Heart left ventricle (tissue), 16 donors: Measurements from ENCODE around the gene TSNAX. TPM values are rescaled to one million over a fixed set of nuclear protein-coding genes. Genes with fewer than 3 reads are reported as not detected.
A peak's percentile ranks its signal among the peaks of the same experiment; 100 is the strongest.

Experiments used
- ATAC-seq, 4 donors: fragments of 200-7000 bp; cut with Tn5 transposase; one replicate each; pipeline ENCODE4 v1.9.1; 2020 to 2022; ENCODE audit warnings: moderate library complexity in 4 of 4, mild to moderate bottlenecking in 3 of 4, moderate number of reproducible peaks in 1 of 4
- DNase-seq, 5 donors: peaks; one replicate each; pipeline ENCODE4 v3.0.0-alpha.2; 2020
- H3K27ac ChIP-seq, 12 donors: fragments of 200-600 bp; sonication (generic) in 4 of 12; one replicate each; pipeline versions ENCODE4 v1.5.0 to v1.8.0; 2016 to 2022; ENCODE audit warnings: mild to moderate bottlenecking in 2 of 12
- H3K27me3 ChIP-seq, 9 donors: fragments of 200-600 bp; sonication (generic) in 2 of 9; one replicate each; pipeline versions ENCODE4 v1.5.1 to v1.8.0; 2016 to 2022; ENCODE audit warnings: mild to moderate bottlenecking in 3 of 9
- H3K36me3 ChIP-seq, 9 donors: fragments of 200-600 bp; sonication (generic) in 2 of 9; one replicate each; pipeline versions ENCODE4 v1.5.0 to v1.8.0; 2018 to 2022; ENCODE audit warnings: mild to moderate bottlenecking in 2 of 9
- H3K4me1 ChIP-seq, 12 donors: fragments of 200-600 bp; sonication (generic) in 4 of 12; one replicate each; pipeline versions ENCODE4 v1.5.0 to v1.8.0; 2016 to 2022; ENCODE audit warnings: mild to moderate bottlenecking in 3 of 12
- H3K4me3 ChIP-seq, 12 donors: fragments of 200-600 bp; sonication (generic) in 4 of 12; one replicate each; pipeline versions ENCODE4 v1.5.0 to v1.8.0; 2017 to 2022; ENCODE audit warnings: mild to moderate bottlenecking in 9 of 12, moderate library complexity in 4 of 12
- H3K9me3 ChIP-seq, 12 donors: fragments of 200-600 bp; sonication (generic) in 4 of 12; one replicate each; pipeline versions ENCODE4 v1.5.0 to v1.8.0; 2016 to 2022; ENCODE audit warnings: mild to moderate bottlenecking in 1 of 12
- POLR2A ChIP-seq, 2 donors: fragments of 450-650 bp; IDR thresholded peaks; one replicate each; pipeline ENCODE4 v1.6.1; 2017; ENCODE audit warnings: antibody characterized with exemption in 2 of 2, mild to moderate bottlenecking in 2 of 2, moderate library complexity in 2 of 2
- WGBS, 4 donors: extraction: QIAGEN DNeasy Blood & Tissue Kit in 2 of 4; methylation state at CpG; one replicate each; pipeline versions ENCODE4 v1.1.5 to v1.1.7; 2013 to 2018; 5-methylcytosine and 5-hydroxymethylcytosine counted together
- intact Hi-C, 10 donors: fragments of 100-400 bp; cut with DNase I; formaldehyde crosslinking; loops; one replicate each; pipeline versions ENCODE4 v1.11.1 to v1.14.2; 2022
- polyA plus RNA-seq, 2 donors: library from polyadenylated mRNA; stranded (reverse); fragments of 200-250 nt; gene quantifications; one replicate each; pipeline ENCODE4 v1.2.3, GENCODE V29; 2013
- total RNA-seq, 9 donors: library from RNA; depleted of rRNA in 2 of 9; stranded (reverse); fragments of >200 nt in 2 of 9; fragmentation: NEBNext Ultra II Directional in 3 of 9; extraction: Animal tissue kit (Norgen Biotek cat#: 25700) in 3 of 9; gene quantifications; one replicate each; pipeline versions ENCODE4 v1.1.0 to v1.2.4, GENCODE V29; 2016 to 2023
- TF ChIP-seq, protein P1 (sequence below), 12 donors: fragments of 200-600 bp; sonication (generic) in 4 of 12; IDR thresholded peaks; one replicate each; pipeline versions ENCODE4 v1.5.0 to v1.8.0; 2018 to 2022; ENCODE audit warnings: antibody characterized with exemption in 12 of 12, mild to moderate bottlenecking in 5 of 12
- donor health status: ischemic (EF 13 %, LVEDD 7.1; RV severe dilation, severe dysfunction).
- donor health status: healthy with polysubstance abuse.
- donor health status: DM: no; HTN: yes; CAD: no.
- donor health status: DM: no; HTN: no; CAD: no.
- donor health status: ischemic (EF 25% LVEDD 6.9; RV normal size, moderate dysfunction).
- donor health status: ischemic (EF 25% LVEDD 5.7; RV mildly dilated, moderate dysfunction).
- donor health status: healthy.
- donor health status: DM: yes; HTN: yes; CAD: no.
- donor health status: ischemic (EF 35%, LVEDD 5.7; RV mildly dilated, moderate dysfunction).
- donor health status: nonischemic (EF 11% LVEDD 7.7; RV severe dilation, severe dysfunction).
- donor health status: DM: yes; HTN: yes; CAD: no.
- donor health status: PGD.
- donor health status: ischemic (EF 29% LVEDD 5.4; RV normal size, mild dysfunction).
- donor health status: nonischemic (EF 23%, LVEDD 6.1; RV moderate dilation, normal function).

Gene TSNAX
- total and polyA plus RNA-seq, 11 donors, result 9.7 to 43.5 (median 31.7) TPM

DNA sequence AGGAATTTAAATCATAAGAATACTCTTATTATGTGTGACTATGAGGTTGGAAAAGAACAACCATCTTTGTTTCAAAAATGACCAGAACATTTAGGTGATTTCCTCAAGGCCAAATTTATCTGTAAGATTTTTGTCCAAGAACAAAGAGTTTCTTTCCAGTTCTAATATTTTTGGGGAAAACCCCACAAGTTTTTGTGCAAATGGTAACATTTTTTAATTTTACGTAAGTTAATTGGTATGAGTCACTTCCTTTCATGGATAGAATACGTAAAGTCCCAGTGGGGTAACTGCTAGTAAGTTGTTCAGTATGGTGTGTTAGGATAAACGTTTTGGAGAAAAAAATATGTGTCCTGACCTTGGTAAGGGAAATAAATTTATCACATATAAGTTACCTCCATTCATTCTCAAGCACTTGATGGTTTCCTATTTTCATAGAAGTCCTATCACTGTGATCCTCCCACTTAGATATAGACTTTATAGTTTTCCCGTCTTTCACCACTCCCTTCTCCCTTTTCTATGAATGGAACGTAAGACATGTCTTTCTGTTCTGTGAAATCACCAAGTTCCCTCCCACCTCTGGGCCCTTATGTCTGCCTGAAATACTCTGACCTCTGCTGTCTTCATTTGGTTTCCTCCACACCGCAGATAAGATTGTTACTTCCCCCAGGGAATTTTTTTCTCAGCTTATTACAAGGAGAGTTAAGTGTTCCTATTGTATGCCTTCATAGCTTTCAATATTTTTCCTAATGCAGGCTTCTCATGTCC, 34.9 kb upstream of the TSNAX start:
- no peak overlapping the region for H3K27ac ChIP-seq
- H3K4me1 ChIP-seq, result peaks cover 0 to 15% (median 5%) of the 10 kb centered on the region in 12 donors
- H3K36me3 ChIP-seq, result no peaks in the 10 kb centered on the region
- H3K4me3 ChIP-seq, result no peak overlapping the region
- peaks cover 0 to 6% (median under 1%) of the 10 kb centered on the region in 12 donors for H3K9me3 ChIP-seq
- whole genome bisulfite sequencing, 4 donors, result 27 to 40% (median 33%) methylated on average over 6 of the region's 6 CpGs
- TF ChIP-seq, protein P1, sequence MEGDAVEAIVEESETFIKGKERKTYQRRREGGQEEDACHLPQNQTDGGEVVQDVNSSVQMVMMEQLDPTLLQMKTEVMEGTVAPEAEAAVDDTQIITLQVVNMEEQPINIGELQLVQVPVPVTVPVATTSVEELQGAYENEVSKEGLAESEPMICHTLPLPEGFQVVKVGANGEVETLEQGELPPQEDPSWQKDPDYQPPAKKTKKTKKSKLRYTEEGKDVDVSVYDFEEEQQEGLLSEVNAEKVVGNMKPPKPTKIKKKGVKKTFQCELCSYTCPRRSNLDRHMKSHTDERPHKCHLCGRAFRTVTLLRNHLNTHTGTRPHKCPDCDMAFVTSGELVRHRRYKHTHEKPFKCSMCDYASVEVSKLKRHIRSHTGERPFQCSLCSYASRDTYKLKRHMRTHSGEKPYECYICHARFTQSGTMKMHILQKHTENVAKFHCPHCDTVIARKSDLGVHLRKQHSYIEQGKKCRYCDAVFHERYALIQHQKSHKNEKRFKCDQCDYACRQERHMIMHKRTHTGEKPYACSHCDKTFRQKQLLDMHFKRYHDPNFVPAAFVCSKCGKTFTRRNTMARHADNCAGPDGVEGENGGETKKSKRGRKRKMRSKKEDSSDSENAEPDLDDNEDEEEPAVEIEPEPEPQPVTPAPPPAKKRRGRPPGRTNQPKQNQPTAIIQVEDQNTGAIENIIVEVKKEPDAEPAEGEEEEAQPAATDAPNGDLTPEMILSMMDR (IDR thresholded peaks at IDR 0.05), result no peak
- no peak for TF ChIP-seq POLR2A (IDR thresholded peaks at IDR 0.05)
- no peak for DNase-seq
- no peaks in the 10 kb centered on the region for H3K27me3 ChIP-seq
- intact Hi-C loops, result no loop called here
- peak in 1 of 4 donors; percentile 64 for ATAC-seq

DNA sequence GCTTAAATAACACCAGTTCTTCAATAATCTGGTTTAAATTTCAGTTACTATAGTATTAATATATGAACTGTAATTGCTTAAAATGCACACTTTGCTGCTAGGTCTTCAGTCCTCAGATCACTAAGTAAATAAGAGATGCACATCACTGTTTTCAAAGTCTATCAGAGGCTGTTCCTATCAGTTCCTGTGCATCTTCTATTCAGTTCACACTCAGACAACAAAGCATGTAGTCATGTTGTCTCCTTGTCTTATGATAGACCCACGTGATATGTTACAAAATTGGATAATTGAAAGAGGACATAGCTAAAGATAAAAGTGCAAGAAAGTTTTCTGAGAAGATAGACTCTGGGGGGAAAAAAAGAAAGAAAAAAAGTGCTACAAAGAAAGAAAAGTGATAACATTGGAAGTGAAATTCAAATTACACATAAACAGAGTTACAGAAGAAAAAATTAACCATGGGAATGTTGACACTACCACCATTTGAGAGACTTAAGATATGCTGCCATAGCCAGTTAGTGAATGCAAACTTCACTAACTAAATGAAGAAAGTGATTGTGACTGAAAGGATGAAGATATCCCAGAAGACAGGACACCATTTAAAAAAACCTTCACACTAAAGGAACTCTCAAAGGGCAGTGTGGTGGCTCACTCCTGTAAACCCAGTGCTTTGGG, 33.9 kb upstream of the TSNAX start:
- no peak overlapping the region for H3K4me3 ChIP-seq
- intact Hi-C loops, result no loop called here
- DNase-seq, result no peak
- peaks cover 0 to 15% (median 5%) of the 10 kb centered on the region in 12 donors for H3K4me1 ChIP-seq
- no peaks in the 10 kb centered on the region for H3K27me3 ChIP-seq
- peaks cover 0 to 16% (median 9%) of the 10 kb centered on the region in 12 donors for H3K9me3 ChIP-seq
- no peak overlapping the region for H3K27ac ChIP-seq
- 51 to 62% (median 56%) methylated on average over 1 of the region's 1 CpG for WGBS, 4 donors
- ATAC-seq, result no peak
- H3K36me3 ChIP-seq, result no peaks in the 10 kb centered on the region
- TF ChIP-seq, protein P1 (IDR thresholded peaks at IDR 0.05), result no peak
- no peak for TF ChIP-seq POLR2A (IDR thresholded peaks at IDR 0.05)

DNA sequence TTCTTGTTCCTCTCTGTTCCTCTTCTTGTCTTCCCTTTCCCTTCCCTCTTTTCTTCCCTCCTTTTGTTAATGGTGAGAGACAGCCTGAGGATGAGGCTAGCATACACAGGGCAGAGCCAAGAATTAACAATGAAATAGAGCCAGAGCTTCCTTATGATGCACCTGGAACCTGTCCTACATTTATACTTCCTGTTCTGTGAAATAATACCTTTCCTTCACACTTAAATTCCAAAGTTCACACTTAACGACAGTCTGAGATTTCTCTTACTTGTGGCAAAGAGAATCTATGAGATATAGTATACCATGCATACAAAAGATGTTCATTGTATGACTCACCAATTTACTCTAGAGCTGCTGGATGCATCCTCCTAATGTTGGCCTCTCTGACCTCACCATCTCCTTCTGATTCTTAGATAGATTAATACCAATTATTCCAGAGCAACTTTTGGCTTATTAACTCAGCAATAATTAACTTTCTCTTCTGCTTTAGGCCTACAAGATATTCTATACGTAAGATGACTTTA, 30.8 kb upstream of the TSNAX start:
- intact Hi-C loops, result no loop called here
- WGBS, 4 donors, result 89 to 92% (median 91%) methylated on average over 2 of the region's 2 CpGs
- no peak overlapping the region for H3K4me3 ChIP-seq
- H3K36me3 ChIP-seq, result no peaks in the 10 kb centered on the region
- H3K27ac ChIP-seq, result no peak overlapping the region
- peaks cover 0 to 15% (median 5%) of the 10 kb centered on the region in 12 donors for H3K4me1 ChIP-seq
- ATAC-seq (no peak), DNase-seq (no peak)
- no peak for TF ChIP-seq POLR2A (IDR thresholded peaks at IDR 0.05)
- TF ChIP-seq, protein P1 (IDR thresholded peaks at IDR 0.05), result no peak
- H3K27me3 ChIP-seq, result no peaks in the 10 kb centered on the region
- H3K9me3 ChIP-seq, result peaks cover 0 to 22% (median 11%) of the 10 kb centered on the region in 12 donors

DNA sequence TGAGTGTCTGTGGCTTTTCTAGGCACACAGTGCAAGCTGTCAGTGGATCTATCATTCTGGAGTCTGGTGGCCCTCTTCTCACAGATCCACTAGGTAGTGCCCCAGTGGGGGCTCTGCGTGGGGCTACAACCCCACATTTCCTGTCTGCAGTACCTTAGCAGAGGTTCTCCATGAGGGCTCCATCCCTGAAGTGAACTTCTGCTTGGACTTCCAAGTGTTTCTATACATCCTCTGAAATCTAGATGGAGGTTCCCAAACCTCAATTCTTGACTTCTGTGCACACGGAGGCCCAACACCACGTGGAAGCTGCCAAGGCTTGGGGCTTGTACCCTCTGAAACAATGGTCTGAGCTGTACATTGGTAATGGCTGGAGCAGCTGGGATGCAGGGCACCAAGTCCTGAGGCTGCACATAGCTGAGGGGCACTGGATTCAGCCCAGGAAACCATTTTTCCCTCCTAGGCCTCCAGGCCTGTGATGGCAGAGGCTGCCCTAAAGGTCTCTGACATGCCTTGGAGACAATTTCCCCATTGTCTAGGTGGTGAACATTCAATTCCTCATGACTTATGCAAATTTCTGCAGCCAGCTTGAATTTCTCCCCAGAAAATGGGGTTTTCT, 29.2 kb upstream of the TSNAX start:
- DNase-seq, result no peak
- Histone ChIP-seq H3K27ac (no peak overlapping the region), H3K27me3 (no peaks in the 10 kb centered on the region), H3K4me3 (no peak overlapping the region), H3K36me3 (no peaks in the 10 kb centered on the region), H3K4me1 (peaks cover 0 to 2% (median 0%) of the 10 kb centered on the region in 12 donors), H3K9me3 (peaks cover 0 to 22% (median 11%) of the 10 kb centered on the region in 12 donors)
- intact Hi-C loops, result no loop called here
- WGBS, 4 donors, result 68 to 83% (median 79%) methylated on average over 3 of the region's 3 CpGs
- ATAC-seq, result no peak
- no peak for TF ChIP-seq POLR2A (IDR thresholded peaks at IDR 0.05)
- TF ChIP-seq, protein P1 (IDR thresholded peaks at IDR 0.05), result no peak
